Gastrocnemius medialis (tissue), 4 donors: ENCODE measurements around the gene SLC30A4.

Source experiments
- POLR2A ChIP-seq, 2 donors: fragments of 450-650 bp; IDR thresholded peaks; one replicate each; pipeline ENCODE4 v1.6.1; 2017; ENCODE audit warnings: antibody characterized with exemption in 2 of 2, mild to moderate bottlenecking in 2 of 2, moderate library complexity in 2 of 2
- TF ChIP-seq, protein P1 (sequence below), 5 experiments: fragments of 450-650 bp in 3 of 5; fragments of 200-600 bp in 2 of 5; sonication (generic) in 2 of 5; IDR thresholded peaks in 4 of 5; conservative IDR thresholded peaks in 1 of 5; 1 replicate in 4 of 5; 2 replicates in 1 of 5; pipeline ENCODE4 v1.5.1; 2016 to 2019; ENCODE audit warnings: antibody characterized with exemption in 5 of 5, mild to moderate bottlenecking in 3 of 5, moderate library complexity in 3 of 5

DNA sequence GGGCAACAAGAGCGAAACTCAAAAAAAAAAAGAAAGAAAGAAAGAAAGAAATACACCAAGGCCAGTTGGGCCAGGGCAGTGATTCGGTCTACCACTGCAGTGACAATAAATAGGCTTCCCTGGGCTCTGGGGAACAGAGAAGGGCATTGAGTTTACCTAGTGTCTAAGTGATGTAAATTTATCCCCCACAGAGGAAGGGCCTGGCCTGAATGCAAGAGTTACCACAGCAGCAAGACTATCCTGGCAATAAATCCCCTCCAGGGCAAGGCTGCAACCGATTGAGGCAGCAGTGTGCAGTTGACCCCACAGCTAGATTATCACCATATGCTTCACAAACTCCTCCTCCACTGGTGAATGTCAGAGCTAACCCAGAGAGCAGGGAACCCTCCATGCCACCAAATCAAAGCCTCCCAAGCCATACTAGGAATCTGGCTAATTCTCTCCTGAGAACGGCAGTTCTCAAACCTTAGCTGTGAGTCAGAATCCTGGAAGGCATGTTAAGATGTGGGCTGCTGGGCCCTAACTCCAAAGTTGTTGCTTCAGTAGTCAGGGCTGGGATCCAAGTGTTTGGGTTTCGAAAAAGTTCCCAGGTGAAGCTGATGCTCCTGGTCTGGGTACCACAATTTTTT is 79.9 kb downstream of the SLC30A4 start:
- TF ChIP-seq, protein P1, sequence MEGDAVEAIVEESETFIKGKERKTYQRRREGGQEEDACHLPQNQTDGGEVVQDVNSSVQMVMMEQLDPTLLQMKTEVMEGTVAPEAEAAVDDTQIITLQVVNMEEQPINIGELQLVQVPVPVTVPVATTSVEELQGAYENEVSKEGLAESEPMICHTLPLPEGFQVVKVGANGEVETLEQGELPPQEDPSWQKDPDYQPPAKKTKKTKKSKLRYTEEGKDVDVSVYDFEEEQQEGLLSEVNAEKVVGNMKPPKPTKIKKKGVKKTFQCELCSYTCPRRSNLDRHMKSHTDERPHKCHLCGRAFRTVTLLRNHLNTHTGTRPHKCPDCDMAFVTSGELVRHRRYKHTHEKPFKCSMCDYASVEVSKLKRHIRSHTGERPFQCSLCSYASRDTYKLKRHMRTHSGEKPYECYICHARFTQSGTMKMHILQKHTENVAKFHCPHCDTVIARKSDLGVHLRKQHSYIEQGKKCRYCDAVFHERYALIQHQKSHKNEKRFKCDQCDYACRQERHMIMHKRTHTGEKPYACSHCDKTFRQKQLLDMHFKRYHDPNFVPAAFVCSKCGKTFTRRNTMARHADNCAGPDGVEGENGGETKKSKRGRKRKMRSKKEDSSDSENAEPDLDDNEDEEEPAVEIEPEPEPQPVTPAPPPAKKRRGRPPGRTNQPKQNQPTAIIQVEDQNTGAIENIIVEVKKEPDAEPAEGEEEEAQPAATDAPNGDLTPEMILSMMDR (IDR thresholded peaks at IDR 0.05 in 4 of 5, conservative IDR thresholded peaks at IDR 0.05 in 1 of 5) = no peak
- no peak for TF ChIP-seq POLR2A (IDR thresholded peaks at IDR 0.05)
